ENCODE results near the gene ELOVL7.
"Not testable (repeated sequence)": the region's sequence is repeated elsewhere in the genome, so short reads cannot be mapped to it uniquely, and the experiment has no call there.

Gene ELOVL7

GRCh38 chr5:60715201-60715928 lies 128.7 kb downstream of the ELOVL7 start:
- DNase-seq (ENCODE audit: low read depth), result not testable (repeated sequence)

- DNase-seq (ENCODE audit: low read depth), result no peak
Measured at GRCh38 chr5:60712950-60713349, 131.1 kb downstream of the ELOVL7 start.

- DNase-seq (ENCODE audit: low read depth), result not testable (repeated sequence)
Measured at GRCh38 chr5:60711892-60712291, 132.2 kb downstream of the ELOVL7 start.

GRCh38 chr5:60710362-60710761 lies 133.7 kb downstream of the ELOVL7 start:
- no peak for DNase-seq (ENCODE audit: low read depth)

- no peak for DNase-seq (ENCODE audit: low read depth)
Measured at GRCh38 chr5:60705144-60705543, 138.9 kb downstream of the ELOVL7 start.

GRCh38 chr5:60703944-60704343 lies 140.1 kb downstream of the ELOVL7 start:
- no peak for DNase-seq (ENCODE audit: low read depth)
